Measurements from ENCODE around the gene ZNF337. TPM values are rescaled to one million over a fixed set of nuclear protein-coding genes. Genes with fewer than 3 reads are reported as not detected.
"Not testable (repeated sequence)": the region's sequence is repeated elsewhere in the genome, so short reads cannot be mapped to it uniquely, and the experiment has no call there.

ZNF337 gene
- polyA plus RNA-seq, 3 donors = 2.1 to 12.0 (median 3.0) TPM

- intact Hi-C loops (cut with micrococcal nuclease) = no loop called here
- Histone ChIP-seq H4K20me1 (ENCODE audit: insufficient read depth, low read length) (no peaks in the 10 kb centered on the region), H3K79me2 (ENCODE audit: insufficient read depth, low read length) (no peaks in the 10 kb centered on the region), H3K27me3 (ENCODE audit: control insufficient read depth in 2 of 2, insufficient read depth in 2 of 2, low read length in 2 of 2) (no peaks in the 10 kb centered on the region), H2AFZ (ENCODE audit: insufficient read depth, low read depth, low read length, poor library complexity, severe bottlenecking) (no peak overlapping the region), H3K27ac (ENCODE audit: low read depth in 1 of 2, low read length in 2 of 2) (no peak overlapping the region), H3K4me3 (replicated peaks in 1 of 3; ENCODE audit: low read depth in 2 of 3, low read length in 3 of 3) (no peak overlapping the region), H3K9ac (ENCODE audit: insufficient read depth, low read length, poor library complexity, severe bottlenecking) (no peak overlapping the region), H3K4me1 (ENCODE audit: control insufficient read depth in 1 of 2, insufficient read depth in 2 of 2, low read length in 2 of 2) (no peaks in the 10 kb centered on the region), H3K9me3 (replicated peaks in 1 of 2; ENCODE audit: control insufficient read depth in 1 of 2, insufficient read depth in 1 of 2, low read length in 2 of 2) (peaks cover 0 to 9% of the 10 kb centered on the region in 2 donors), H3K36me3 (replicated peaks in 1 of 2; ENCODE audit: control insufficient read depth in 1 of 2, insufficient read depth in 2 of 2, low read length in 2 of 2) (no peaks in the 10 kb centered on the region), H3K4me2 (replicated peaks; ENCODE audit: extremely low read depth, low read length, poor library complexity, severe bottlenecking) (no peak overlapping the region)
- no peak overlapping the region for H3K4me3 Mint-ChIP-seq
- H3K36me3 Mint-ChIP-seq = no peaks in the 10 kb centered on the region
- H3K4me1 Mint-ChIP-seq = peaks cover 5% of the 10 kb centered on the region
- no peaks in the 10 kb centered on the region for H3K27me3 Mint-ChIP-seq (ENCODE audit: low read depth in 3 of 3)
- H3K27ac Mint-ChIP-seq = no peak overlapping the region
- DNase-seq = no peak
- TF ChIP-seq CTCF (IDR thresholded peaks at IDR 0.05) = no peak
- peaks cover 15 to 23% (median 17%) of the 10 kb centered on the region in 7 donors for H3K9me3 Mint-ChIP-seq
Measured at GRCh38 chr20:25705830-25706351, 9.2 kb upstream of the ZNF337 start.

GRCh38 chr20:25704303-25704702 lies 7.7 kb upstream of the ZNF337 start:
- intact Hi-C loops (cut with micrococcal nuclease); H3K36me3 ChIP-seq (replicated peaks in 1 of 2; ENCODE audit: control insufficient read depth in 1 of 2, insufficient read depth in 2 of 2, low read length in 2 of 2); H3K4me3 Mint-ChIP-seq; H3K4me3 ChIP-seq (replicated peaks in 1 of 3; ENCODE audit: low read depth in 2 of 3, low read length in 3 of 3); DNase-seq; H3K27me3 ChIP-seq (ENCODE audit: control insufficient read depth in 2 of 2, insufficient read depth in 2 of 2, low read length in 2 of 2); H3K9ac ChIP-seq (ENCODE audit: insufficient read depth, low read length, poor library complexity, severe bottlenecking); H3K4me1 Mint-ChIP-seq; H3K36me3 Mint-ChIP-seq; H3K79me2 ChIP-seq (ENCODE audit: insufficient read depth, low read length); H3K27me3 Mint-ChIP-seq (ENCODE audit: low read depth in 3 of 3); H3K9me3 ChIP-seq (replicated peaks in 1 of 2; ENCODE audit: control insufficient read depth in 1 of 2, insufficient read depth in 1 of 2, low read length in 2 of 2); H3K4me2 ChIP-seq (replicated peaks; ENCODE audit: extremely low read depth, low read length, poor library complexity, severe bottlenecking); H3K27ac ChIP-seq (ENCODE audit: low read depth in 1 of 2, low read length in 2 of 2); H3K4me1 ChIP-seq (ENCODE audit: control insufficient read depth in 1 of 2, insufficient read depth in 2 of 2, low read length in 2 of 2); H2AFZ ChIP-seq (ENCODE audit: insufficient read depth, low read depth, low read length, poor library complexity, severe bottlenecking); H3K27ac Mint-ChIP-seq; H4K20me1 ChIP-seq (ENCODE audit: insufficient read depth, low read length): not testable (repeated sequence)
- WGBS (ENCODE audit: insufficient coverage) = 100% methylated on average over 1 of the region's 2 CpGs
- H3K9me3 Mint-ChIP-seq = peaks cover 20 to 29% (median 24%) of the 10 kb centered on the region in 7 donors

- H3K27ac ChIP-seq (ENCODE audit: low read depth in 1 of 2, low read length in 2 of 2); H3K4me3 Mint-ChIP-seq; H2AFZ ChIP-seq (ENCODE audit: insufficient read depth, low read depth, low read length, poor library complexity, severe bottlenecking); H3K4me3 ChIP-seq (replicated peaks in 1 of 3; ENCODE audit: low read depth in 2 of 3, low read length in 3 of 3); H3K27me3 Mint-ChIP-seq (ENCODE audit: low read depth in 3 of 3); H3K79me2 ChIP-seq (ENCODE audit: insufficient read depth, low read length); DNase-seq; intact Hi-C loops (cut with micrococcal nuclease); H3K4me2 ChIP-seq (replicated peaks; ENCODE audit: extremely low read depth, low read length, poor library complexity, severe bottlenecking); H3K27me3 ChIP-seq (ENCODE audit: control insufficient read depth in 2 of 2, insufficient read depth in 2 of 2, low read length in 2 of 2); H3K4me1 ChIP-seq (ENCODE audit: control insufficient read depth in 1 of 2, insufficient read depth in 2 of 2, low read length in 2 of 2); H3K9ac ChIP-seq (ENCODE audit: insufficient read depth, low read length, poor library complexity, severe bottlenecking); H3K27ac Mint-ChIP-seq; H3K9me3 ChIP-seq (replicated peaks in 1 of 2; ENCODE audit: control insufficient read depth in 1 of 2, insufficient read depth in 1 of 2, low read length in 2 of 2); H3K36me3 ChIP-seq (replicated peaks in 1 of 2; ENCODE audit: control insufficient read depth in 1 of 2, insufficient read depth in 2 of 2, low read length in 2 of 2); H3K36me3 Mint-ChIP-seq; H4K20me1 ChIP-seq (ENCODE audit: insufficient read depth, low read length); H3K4me1 Mint-ChIP-seq: not testable (repeated sequence)
- peaks cover 18 to 25% (median 23%) of the 10 kb centered on the region in 7 donors for H3K9me3 Mint-ChIP-seq
- WGBS (ENCODE audit: insufficient coverage) = no CpG with 5 or more reads among the region's 2 CpGs
Measured at GRCh38 chr20:25700835-25701234, 4.2 kb upstream of the ZNF337 start.

All from CD14-positive monocyte (primary cell).